Measurements from ENCODE around the gene ZC2HC1B. TPM values are rescaled to one million over a fixed set of nuclear protein-coding genes. Genes with fewer than 3 reads are reported as not detected.
A peak's percentile ranks its signal among the peaks of the same experiment; 100 is the strongest.
"Not testable (repeated sequence)": the region's sequence is repeated elsewhere in the genome, so short reads cannot be mapped to it uniquely, and the experiment has no call there.

The ZC2HC1B gene
- total and polyA plus RNA-seq, 4 experiments from 2014 or later, result not detected

DNA sequence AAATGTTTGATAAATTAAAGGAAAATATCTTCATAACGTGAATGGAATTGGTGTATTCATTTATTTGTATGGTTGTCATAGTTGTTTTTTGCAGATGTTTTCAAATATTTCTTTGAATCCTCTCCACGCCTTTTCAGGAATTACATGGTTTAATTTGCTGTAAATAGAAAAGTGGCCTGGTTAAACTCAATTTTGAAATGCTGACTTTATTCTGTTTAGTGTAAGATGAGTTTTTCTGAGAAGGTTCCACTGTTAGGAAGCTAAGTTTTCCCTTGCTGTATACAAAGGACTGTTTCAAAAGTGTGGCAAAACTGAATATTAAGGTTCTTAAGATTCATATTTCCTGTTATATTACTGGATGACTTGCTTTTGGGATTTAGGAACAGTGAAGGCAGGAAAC lies 503 bp upstream of the ZC2HC1B start:
- peaks cover 0 to 4% (median 1%) of the 10 kb centered on the region in 8 donors for H3K9me3 Mint-ChIP-seq
- Histone ChIP-seq H3K27ac (ENCODE audit: low read depth, low read length) (no peak overlapping the region), H3K4me3 (ENCODE audit: low read length in 2 of 2) (no peak overlapping the region), H3K4me1 (ENCODE audit: insufficient read depth, low read length) (no peaks in the 10 kb centered on the region), H3K36me3 (ENCODE audit: insufficient read depth, low read length) (peaks cover 39% of the 10 kb centered on the region), H3K27me3 (ENCODE audit: insufficient read depth, low read length) (no peaks in the 10 kb centered on the region), H3K9me3 (ENCODE audit: control insufficient read depth in 1 of 2, low read length in 2 of 2) (no peaks in the 10 kb centered on the region)
- CTCF ChIA-PET (ENCODE audit: partially characterized antibody), result interaction anchor here (1.6 kb wide), 1 partner anchor 236 kb away, joined by 3 read pairs; no protein-coding TSS in a partner anchor
- no peaks in the 10 kb centered on the region for H3K27me3 Mint-ChIP-seq
- intact Hi-C loops (cut with micrococcal nuclease), result no loop called here
- H3K4me3 Mint-ChIP-seq, result no peak overlapping the region
- POLR2A ChIA-PET (ENCODE audit: partially characterized antibody), result no interaction called here
- H3K27ac Mint-ChIP-seq, result no peak overlapping the region
- DNase-seq, result no peak
- H3K4me1 Mint-ChIP-seq, result peaks cover 0 to 1% (median 0%) of the 10 kb centered on the region in 4 donors
- peaks cover 56 to 62% of the 10 kb centered on the region in 2 donors for H3K36me3 Mint-ChIP-seq

- Mint-ChIP-seq H3K9me3 (peaks cover 0 to 6% (median 1%) of the 10 kb centered on the region in 8 donors), H3K36me3 (peaks cover 32 to 36% of the 10 kb centered on the region in 2 donors), H3K27ac (no peak overlapping the region), H3K4me3 (no peak overlapping the region), H3K4me1 (peaks cover 1 to 7% (median 3%) of the 10 kb centered on the region in 4 donors), H3K27me3 (no peaks in the 10 kb centered on the region)
- peaks cover 12% of the 10 kb centered on the region for H3K36me3 ChIP-seq (ENCODE audit: insufficient read depth, low read length)
- no peak overlapping the region for H3K4me3 ChIP-seq (ENCODE audit: low read length in 2 of 2)
- POLR2A ChIA-PET (ENCODE audit: partially characterized antibody), result no interaction called here
- intact Hi-C loops (cut with micrococcal nuclease), result no loop called here
- no peak overlapping the region for H3K27ac ChIP-seq (ENCODE audit: low read depth, low read length)
- DNase-seq, result no peak
- CTCF ChIA-PET (ENCODE audit: partially characterized antibody), result no interaction called here
- H3K4me1 ChIP-seq (ENCODE audit: insufficient read depth, low read length), result peaks cover 4% of the 10 kb centered on the region
- no peaks in the 10 kb centered on the region for H3K27me3 ChIP-seq (ENCODE audit: insufficient read depth, low read length)
- H3K9me3 ChIP-seq (ENCODE audit: control insufficient read depth in 1 of 2, low read length in 2 of 2), result no peaks in the 10 kb centered on the region
Measured at GRCh38 chr6:143867236-143867635, 3.0 kb downstream of the ZC2HC1B start.

DNA sequence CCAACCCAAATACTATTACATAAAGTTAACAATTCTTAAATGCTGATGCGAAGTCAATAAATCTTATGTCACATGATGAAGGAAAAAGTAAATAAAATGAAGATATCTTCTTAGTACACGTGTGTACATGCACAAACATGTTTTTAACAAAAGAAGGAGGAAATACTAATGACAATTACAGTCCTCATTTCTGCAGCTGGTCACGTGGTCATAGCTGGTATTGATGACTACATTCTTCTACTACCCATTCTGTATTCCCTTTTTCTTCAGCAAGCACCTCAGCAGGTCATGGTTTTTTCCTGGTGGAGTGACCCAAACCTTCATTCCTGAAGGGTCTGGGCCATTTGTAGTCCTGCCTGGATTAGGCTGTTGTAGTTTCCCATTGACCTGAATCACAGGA lies 4.5 kb downstream of the ZC2HC1B start:
- H3K36me3 ChIP-seq (ENCODE audit: insufficient read depth, low read length); H3K27ac Mint-ChIP-seq; H3K4me3 ChIP-seq (ENCODE audit: low read length in 2 of 2); DNase-seq; H3K4me1 ChIP-seq (ENCODE audit: insufficient read depth, low read length); H3K27ac ChIP-seq (ENCODE audit: low read depth, low read length); POLR2A ChIA-PET (ENCODE audit: partially characterized antibody); intact Hi-C loops (cut with micrococcal nuclease); CTCF ChIA-PET (ENCODE audit: partially characterized antibody); H3K9me3 Mint-ChIP-seq; H3K9me3 ChIP-seq (ENCODE audit: control insufficient read depth in 1 of 2, low read length in 2 of 2); H3K27me3 Mint-ChIP-seq; H3K4me3 Mint-ChIP-seq; H3K27me3 ChIP-seq (ENCODE audit: insufficient read depth, low read length): not testable (repeated sequence)
- peaks cover 20 to 26% of the 10 kb centered on the region in 2 donors for H3K36me3 Mint-ChIP-seq
- H3K4me1 Mint-ChIP-seq, result peaks cover 4 to 16% (median 6%) of the 10 kb centered on the region in 4 donors

DNA sequence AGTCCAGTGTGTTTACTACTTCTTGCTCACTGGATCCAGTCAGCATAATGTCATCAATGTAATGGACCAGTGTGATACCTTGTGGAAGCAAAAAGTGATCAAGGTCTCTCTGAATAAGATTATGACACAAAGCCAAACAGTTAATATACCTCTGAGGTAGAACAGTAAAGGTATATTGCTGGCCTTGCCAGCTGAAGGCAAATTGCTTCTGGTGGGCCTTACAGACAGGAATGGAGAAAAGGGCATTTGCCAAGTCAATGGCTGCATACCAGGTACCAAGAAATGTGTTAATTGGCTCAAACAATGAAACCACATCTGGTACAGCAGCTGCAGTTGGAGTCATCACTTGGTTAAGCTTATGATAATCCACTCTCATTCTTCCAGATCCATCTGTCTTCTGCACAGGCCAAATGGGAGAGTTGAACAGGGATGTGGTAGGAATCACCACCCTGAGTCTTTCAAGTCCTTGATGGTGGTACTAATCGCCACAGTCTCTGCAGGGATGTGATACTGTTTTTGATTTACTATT lies 7.0 kb downstream of the ZC2HC1B start:
- H3K27me3 ChIP-seq (ENCODE audit: insufficient read depth, low read length); H3K27ac Mint-ChIP-seq; DNase-seq; H3K27me3 Mint-ChIP-seq; POLR2A ChIA-PET (ENCODE audit: partially characterized antibody); H3K4me1 ChIP-seq (ENCODE audit: insufficient read depth, low read length); CTCF ChIA-PET (ENCODE audit: partially characterized antibody); H3K9me3 ChIP-seq (ENCODE audit: control insufficient read depth in 1 of 2, low read length in 2 of 2); H3K36me3 ChIP-seq (ENCODE audit: insufficient read depth, low read length); intact Hi-C loops (cut with micrococcal nuclease); H3K4me3 ChIP-seq (ENCODE audit: low read length in 2 of 2); H3K27ac ChIP-seq (ENCODE audit: low read depth, low read length); H3K4me3 Mint-ChIP-seq: not testable (repeated sequence)
- peaks cover 4 to 16% (median 6%) of the 10 kb centered on the region in 4 donors for H3K4me1 Mint-ChIP-seq
- peaks cover 2 to 16% (median 8%) of the 10 kb centered on the region in 8 donors for H3K9me3 Mint-ChIP-seq
- peaks cover 5 to 21% of the 10 kb centered on the region in 2 donors for H3K36me3 Mint-ChIP-seq

DNA sequence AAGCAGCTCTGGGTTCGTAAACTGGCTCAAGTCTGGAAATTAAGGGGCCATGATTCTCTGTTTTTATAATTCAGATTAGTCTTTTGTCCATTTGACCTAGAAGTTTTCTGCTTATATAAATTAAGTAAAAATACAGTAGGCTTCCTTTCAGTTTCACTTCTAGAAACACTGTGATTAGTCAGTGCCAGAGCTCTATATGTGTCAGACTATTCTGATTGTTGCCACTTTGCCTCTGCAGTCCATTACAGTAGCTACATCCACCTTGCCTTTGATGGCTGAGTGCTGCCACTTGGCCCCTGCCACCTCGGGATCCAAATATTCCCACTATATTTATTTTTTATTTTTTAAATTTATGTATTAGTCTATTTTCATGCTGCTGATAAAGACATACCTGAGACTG lies 7.9 kb downstream of the ZC2HC1B start:
- Mint-ChIP-seq H3K27ac (peak overlapping the region in 3 of 7 donors; percentile 49 to 86 (median 73)), H3K36me3 (peaks cover 2 to 20% of the 10 kb centered on the region in 2 donors), H3K27me3 (no peaks in the 10 kb centered on the region), H3K9me3 (peaks cover 2 to 18% (median 8%) of the 10 kb centered on the region in 8 donors), H3K4me3 (peak overlapping the region in 2 of 8 donors; percentile 15 to 60), H3K4me1 (peaks cover 4 to 16% (median 6%) of the 10 kb centered on the region in 4 donors)
- no peaks in the 10 kb centered on the region for H3K36me3 ChIP-seq (ENCODE audit: insufficient read depth, low read length)
- no peaks in the 10 kb centered on the region for H3K27me3 ChIP-seq (ENCODE audit: insufficient read depth, low read length)
- POLR2A ChIA-PET (ENCODE audit: partially characterized antibody), result no interaction called here
- intact Hi-C loops (cut with micrococcal nuclease), result no loop called here
- peaks cover 4% of the 10 kb centered on the region for H3K4me1 ChIP-seq (ENCODE audit: insufficient read depth, low read length)
- CTCF ChIA-PET (ENCODE audit: partially characterized antibody), result no interaction called here
- no peak overlapping the region for H3K4me3 ChIP-seq (ENCODE audit: low read length in 2 of 2)
- no peaks in the 10 kb centered on the region for H3K9me3 ChIP-seq (ENCODE audit: control insufficient read depth in 1 of 2, low read length in 2 of 2)
- no peak overlapping the region for H3K27ac ChIP-seq (ENCODE audit: low read depth, low read length)
- no peak for DNase-seq

GRCh38 chr6:143873600-143873999 lies 9.3 kb downstream of the ZC2HC1B start:
- H3K4me3 Mint-ChIP-seq; CTCF ChIA-PET (ENCODE audit: partially characterized antibody); H3K36me3 ChIP-seq (ENCODE audit: insufficient read depth, low read length); H3K27ac Mint-ChIP-seq; H3K27me3 ChIP-seq (ENCODE audit: insufficient read depth, low read length); DNase-seq; H3K4me1 ChIP-seq (ENCODE audit: insufficient read depth, low read length); H3K4me3 ChIP-seq (ENCODE audit: low read length in 2 of 2); H3K9me3 ChIP-seq (ENCODE audit: control insufficient read depth in 1 of 2, low read length in 2 of 2); intact Hi-C loops (cut with micrococcal nuclease); H3K27me3 Mint-ChIP-seq; H3K27ac ChIP-seq (ENCODE audit: low read depth, low read length); POLR2A ChIA-PET (ENCODE audit: partially characterized antibody): not testable (repeated sequence)
- peaks cover 5 to 13% of the 10 kb centered on the region in 2 donors for H3K36me3 Mint-ChIP-seq
- H3K4me1 Mint-ChIP-seq, result peaks cover 4 to 16% (median 6%) of the 10 kb centered on the region in 4 donors
- peaks cover 2 to 16% (median 7%) of the 10 kb centered on the region in 8 donors for H3K9me3 Mint-ChIP-seq

GRCh38 chr6:143874503-143874902 lies 10.2 kb downstream of the ZC2HC1B start:
- H3K27me3 Mint-ChIP-seq; DNase-seq; H3K4me1 ChIP-seq (ENCODE audit: insufficient read depth, low read length); H3K36me3 ChIP-seq (ENCODE audit: insufficient read depth, low read length); H3K27me3 ChIP-seq (ENCODE audit: insufficient read depth, low read length); H3K4me3 ChIP-seq (ENCODE audit: low read length in 2 of 2); intact Hi-C loops (cut with micrococcal nuclease); H3K27ac ChIP-seq (ENCODE audit: low read depth, low read length); H3K9me3 ChIP-seq (ENCODE audit: control insufficient read depth in 1 of 2, low read length in 2 of 2); H3K4me3 Mint-ChIP-seq; POLR2A ChIA-PET (ENCODE audit: partially characterized antibody); CTCF ChIA-PET (ENCODE audit: partially characterized antibody); H3K27ac Mint-ChIP-seq: not testable (repeated sequence)
- Mint-ChIP-seq H3K9me3 (peaks cover 2 to 16% (median 7%) of the 10 kb centered on the region in 8 donors), H3K4me1 (peaks cover 4 to 16% (median 6%) of the 10 kb centered on the region in 4 donors), H3K36me3 (peaks cover 5 to 13% of the 10 kb centered on the region in 2 donors)
